ENCODE results near the gene AQP12A. TPM values are rescaled to one million over a fixed set of nuclear protein-coding genes. Genes with fewer than 3 reads are reported as not detected.

The AQP12A gene
- total RNA-seq, 5 donors from 2014 or later (not counting 1 experiment from before 2014, with no cell fraction given), result not detected

DNA sequence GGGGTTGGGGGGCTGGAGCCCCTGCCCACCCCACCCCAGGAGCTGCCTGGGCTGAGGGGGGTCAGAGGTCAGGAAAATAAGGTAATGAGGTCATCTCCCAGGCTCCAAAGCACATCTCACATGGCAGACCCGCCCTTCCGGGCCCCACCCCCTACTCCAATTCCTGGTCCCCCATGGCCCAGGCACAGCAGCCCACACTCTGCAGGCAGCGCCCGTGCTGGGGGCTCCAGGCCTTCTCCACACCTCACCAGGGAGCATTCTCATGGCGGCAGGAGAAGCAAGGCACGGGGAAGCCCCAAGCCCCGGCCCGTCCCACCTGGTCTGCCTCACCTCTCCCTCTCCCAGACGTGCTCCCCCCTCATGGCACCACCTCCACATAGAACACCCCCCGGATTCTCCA lies 43.8 kb downstream of the AQP12A start:
- ChIA-PET CTCF (no interaction called here), POLR2A (interaction anchor here in 1 of 2 donors (0.7 kb wide), 1 partner anchor 70 kb away, joined by 3 read pairs; no protein-coding TSS in a partner anchor)
- H3K4me1 ChIP-seq (ENCODE audit: control insufficient read depth in 1 of 2, extremely low read depth in 1 of 2, insufficient read depth in 2 of 2, low read length in 2 of 2), result peaks cover 0 to 9% of the 10 kb centered on the region in 2 experiments
- no peak for ATAC-seq (replicated peaks in 1 of 4)
- no peaks in the 10 kb centered on the region for H3K36me3 Mint-ChIP-seq
- peaks cover 0 to 32% of the 10 kb centered on the region in 2 experiments for H3K27me3 ChIP-seq (replicated peaks in 1 of 2; ENCODE audit: control insufficient read depth in 2 of 2, extremely low read depth in 1 of 2, insufficient read depth in 2 of 2, low read length in 1 of 2)
- no peaks in the 10 kb centered on the region for H3K9me3 ChIP-seq
- H3K9me3 Mint-ChIP-seq, result no peaks in the 10 kb centered on the region
- no peaks in the 10 kb centered on the region for H3K36me3 ChIP-seq (ENCODE audit: control insufficient read depth in 2 of 2, extremely low read depth in 1 of 2, insufficient read depth in 1 of 2, low read length in 1 of 2)
- DNase-seq, result no peak
- 83% methylated on average over 8 of the region's 10 CpGs for WGBS (ENCODE audit: insufficient coverage)
- H3K4me3 Mint-ChIP-seq, result no peak overlapping the region
- peaks cover 7 to 10% (median 7%) of the 10 kb centered on the region in 3 donors for H3K4me1 Mint-ChIP-seq
- H3K27me3 Mint-ChIP-seq, result peaks cover 0 to 2% of the 10 kb centered on the region in 2 donors
- H3K4me3 ChIP-seq (ENCODE audit: control insufficient read depth in 1 of 2, extremely low read depth in 1 of 2, low read length in 1 of 2), result no peak overlapping the region
- H3K27ac Mint-ChIP-seq, result no peak overlapping the region
- H3K27ac ChIP-seq (ENCODE audit: low read length), result no peak overlapping the region

DNA sequence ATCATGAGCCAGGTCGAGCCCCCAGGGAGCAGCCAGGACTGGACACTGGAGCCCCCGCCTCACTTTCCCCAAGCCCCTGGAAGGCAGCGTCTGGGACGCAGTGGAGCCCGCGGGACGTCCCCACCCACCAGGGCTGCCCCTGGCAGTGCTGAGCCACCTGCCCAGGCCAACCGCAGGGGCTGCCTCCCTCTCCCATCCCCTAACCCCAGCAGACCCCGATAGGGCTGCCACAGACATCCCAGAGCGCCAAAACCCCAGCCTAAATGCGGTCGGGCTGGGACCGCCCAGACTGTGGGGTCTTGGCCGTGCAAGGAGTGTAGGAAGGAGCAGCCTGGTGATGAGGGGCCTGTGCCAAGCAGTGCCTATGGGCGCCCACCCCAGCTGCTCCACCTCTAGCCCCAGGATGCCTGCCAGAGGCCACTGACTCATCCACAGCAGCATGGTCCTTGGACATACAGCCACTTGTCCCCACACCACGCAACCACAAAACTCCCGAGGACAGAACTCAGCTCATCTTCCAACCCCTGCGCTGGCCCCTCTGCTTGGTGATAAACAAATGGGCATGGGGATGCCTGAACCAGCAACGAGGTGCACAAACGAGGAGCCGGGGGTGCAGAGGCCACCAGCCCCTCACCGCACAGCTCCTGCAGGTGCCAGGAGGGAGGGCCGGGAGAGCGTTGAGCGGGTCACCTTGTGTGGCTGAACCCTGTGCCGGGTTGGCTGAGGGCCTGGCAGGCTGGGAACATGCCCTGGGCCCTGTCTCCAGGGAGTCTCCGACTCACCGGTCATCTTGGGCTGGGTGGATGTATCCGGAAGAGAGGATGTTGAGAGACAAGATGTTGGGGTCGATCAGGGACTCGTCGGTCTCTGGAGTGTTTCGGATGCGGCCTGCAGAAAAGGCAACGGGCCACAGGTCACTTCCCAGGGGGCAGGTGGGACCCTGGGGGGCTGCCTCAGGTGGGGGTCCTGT lies 44.9 kb downstream of the AQP12A start:
- ChIA-PET CTCF (no interaction called here), POLR2A (interaction anchor here in 1 of 2 donors (0.7 kb wide), 1 partner anchor 71 kb away, joined by 3 read pairs; no protein-coding TSS in a partner anchor)
- H3K36me3 ChIP-seq (ENCODE audit: control insufficient read depth in 2 of 2, extremely low read depth in 1 of 2, insufficient read depth in 1 of 2, low read length in 1 of 2), result no peaks in the 10 kb centered on the region
- DNase-seq, result no peak
- peaks cover 0 to 9% of the 10 kb centered on the region in 2 experiments for H3K4me1 ChIP-seq (ENCODE audit: control insufficient read depth in 1 of 2, extremely low read depth in 1 of 2, insufficient read depth in 2 of 2, low read length in 2 of 2)
- no peak overlapping the region for H3K27ac ChIP-seq (ENCODE audit: low read length)
- Mint-ChIP-seq H3K4me1 (peaks cover 7 to 10% (median 7%) of the 10 kb centered on the region in 3 donors), H3K9me3 (no peaks in the 10 kb centered on the region), H3K27me3 (peaks cover 0 to 2% of the 10 kb centered on the region in 2 donors), H3K4me3 (no peak overlapping the region), H3K27ac (no peak overlapping the region), H3K36me3 (no peaks in the 10 kb centered on the region)
- H3K9me3 ChIP-seq, result no peaks in the 10 kb centered on the region
- no peak for ATAC-seq (replicated peaks in 1 of 4)
- peaks cover 0 to 23% of the 10 kb centered on the region in 2 experiments for H3K27me3 ChIP-seq (replicated peaks in 1 of 2; ENCODE audit: control insufficient read depth in 2 of 2, extremely low read depth in 1 of 2, insufficient read depth in 2 of 2, low read length in 1 of 2)
- H3K4me3 ChIP-seq (ENCODE audit: control insufficient read depth in 1 of 2, extremely low read depth in 1 of 2, low read length in 1 of 2), result no peak overlapping the region
- 78% methylated on average over 25 of the region's 35 CpGs for WGBS (ENCODE audit: insufficient coverage)

DNA sequence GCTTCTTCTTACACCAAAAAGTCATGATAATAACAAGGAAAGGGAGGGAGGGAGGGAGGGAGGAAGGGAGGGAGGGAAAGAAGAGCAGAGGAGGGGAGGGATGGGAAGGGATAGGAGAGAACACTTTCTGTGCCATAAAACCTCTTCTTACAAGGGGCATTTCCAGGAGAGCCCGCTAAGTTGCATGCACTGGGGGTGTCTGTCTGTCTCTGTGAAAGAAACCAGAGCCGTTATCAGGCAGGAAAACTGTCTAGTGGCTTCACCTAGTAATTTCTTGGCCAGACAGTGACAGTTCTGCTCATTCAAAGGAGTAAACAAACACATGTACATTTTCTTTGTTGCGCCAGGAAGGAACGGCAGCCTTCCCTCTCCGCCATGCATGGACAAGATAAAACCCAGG lies 45.8 kb downstream of the AQP12A start:
- Mint-ChIP-seq H3K9me3 (no peaks in the 10 kb centered on the region), H3K36me3 (no peaks in the 10 kb centered on the region), H3K4me3 (no peak overlapping the region), H3K27me3 (peaks cover 0 to 2% of the 10 kb centered on the region in 2 donors), H3K27ac (no peak overlapping the region), H3K4me1 (peaks cover 7 to 10% (median 7%) of the 10 kb centered on the region in 3 donors)
- Histone ChIP-seq H3K27ac (ENCODE audit: low read length) (no peak overlapping the region), H3K4me1 (ENCODE audit: control insufficient read depth in 1 of 2, extremely low read depth in 1 of 2, insufficient read depth in 2 of 2, low read length in 2 of 2) (peaks cover 0 to 9% of the 10 kb centered on the region in 2 experiments), H3K27me3 (replicated peaks in 1 of 2; ENCODE audit: control insufficient read depth in 2 of 2, extremely low read depth in 1 of 2, insufficient read depth in 2 of 2, low read length in 1 of 2) (peaks cover 0 to 23% of the 10 kb centered on the region in 2 experiments), H3K9me3 (no peaks in the 10 kb centered on the region), H3K36me3 (ENCODE audit: control insufficient read depth in 2 of 2, extremely low read depth in 1 of 2, insufficient read depth in 1 of 2, low read length in 1 of 2) (no peaks in the 10 kb centered on the region), H3K4me3 (ENCODE audit: control insufficient read depth in 1 of 2, extremely low read depth in 1 of 2, low read length in 1 of 2) (no peak overlapping the region)
- WGBS (ENCODE audit: insufficient coverage), result 73% methylated on average over 5 of the region's 5 CpGs
- ATAC-seq (replicated peaks in 1 of 4), result no peak
- DNase-seq, result no peak
- ChIA-PET CTCF (no interaction called here), POLR2A (no interaction called here)

DNA sequence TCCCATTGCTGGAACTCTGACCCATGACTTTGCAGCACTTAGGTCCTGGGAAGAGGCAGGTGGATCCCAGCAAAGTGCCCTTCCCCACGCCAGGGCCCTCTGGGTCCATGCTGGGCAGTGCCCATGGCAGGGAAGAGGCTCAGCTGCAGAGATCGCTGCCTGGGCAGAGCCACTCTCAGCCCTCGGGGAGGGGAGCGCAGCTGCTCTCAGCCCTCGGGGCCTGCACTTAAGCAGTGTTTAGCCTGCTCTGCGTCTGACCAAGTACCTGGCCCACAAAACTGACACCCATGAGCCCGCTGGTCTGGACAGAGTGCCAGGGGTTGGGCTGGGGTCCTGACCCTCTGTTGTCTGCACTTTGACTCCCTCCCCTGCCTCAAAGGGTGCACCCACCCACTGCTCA lies 46.3 kb downstream of the AQP12A start:
- peaks cover 0 to 23% of the 10 kb centered on the region in 2 experiments for H3K27me3 ChIP-seq (replicated peaks in 1 of 2; ENCODE audit: control insufficient read depth in 2 of 2, extremely low read depth in 1 of 2, insufficient read depth in 2 of 2, low read length in 1 of 2)
- no peak overlapping the region for H3K27ac ChIP-seq (ENCODE audit: low read length)
- H3K36me3 ChIP-seq (ENCODE audit: control insufficient read depth in 2 of 2, extremely low read depth in 1 of 2, insufficient read depth in 1 of 2, low read length in 1 of 2), result no peaks in the 10 kb centered on the region
- Mint-ChIP-seq H3K36me3 (no peaks in the 10 kb centered on the region), H3K27ac (no peak overlapping the region), H3K27me3 (peaks cover 0 to 2% of the 10 kb centered on the region in 2 donors), H3K4me3 (no peak overlapping the region), H3K9me3 (no peaks in the 10 kb centered on the region), H3K4me1 (peaks cover 7 to 10% (median 7%) of the 10 kb centered on the region in 3 donors)
- no peak overlapping the region for H3K4me3 ChIP-seq (ENCODE audit: control insufficient read depth in 1 of 2, extremely low read depth in 1 of 2, low read length in 1 of 2)
- H3K4me1 ChIP-seq (ENCODE audit: control insufficient read depth in 1 of 2, extremely low read depth in 1 of 2, insufficient read depth in 2 of 2, low read length in 2 of 2), result peaks cover 0 to 9% of the 10 kb centered on the region in 2 experiments
- no peak for DNase-seq
- ChIA-PET POLR2A (no interaction called here), CTCF (no interaction called here)
- ATAC-seq (replicated peaks in 1 of 4), result no peak
- 78% methylated on average over 7 of the region's 7 CpGs for WGBS (ENCODE audit: insufficient coverage)
- no peaks in the 10 kb centered on the region for H3K9me3 ChIP-seq

DNA sequence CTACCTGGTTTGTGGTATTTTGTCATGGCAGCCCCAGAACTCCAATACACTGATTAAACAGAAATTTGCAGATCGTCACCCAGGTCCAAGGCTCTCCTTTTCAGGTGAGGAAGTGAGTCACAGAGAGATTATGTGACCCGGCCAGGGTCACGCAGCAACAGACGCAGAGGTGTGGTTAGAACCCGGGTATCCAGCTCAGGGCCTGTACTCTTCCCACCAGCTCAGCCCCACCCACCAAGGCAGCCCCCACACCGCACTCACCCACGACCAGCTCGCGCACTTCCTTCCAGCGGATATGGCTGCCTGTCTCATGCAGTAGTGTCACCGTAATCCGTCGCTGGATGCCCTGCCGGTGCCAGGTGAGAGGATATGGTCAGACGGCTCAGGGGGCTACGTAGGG lies 48.1 kb downstream of the AQP12A start:
- no peaks in the 10 kb centered on the region for H3K9me3 ChIP-seq
- H3K36me3 ChIP-seq (ENCODE audit: control insufficient read depth in 2 of 2, extremely low read depth in 1 of 2, insufficient read depth in 1 of 2, low read length in 1 of 2), result no peaks in the 10 kb centered on the region
- 38% methylated on average over 11 of the region's 16 CpGs for WGBS (ENCODE audit: insufficient coverage)
- Mint-ChIP-seq H3K4me3 (peak overlapping the region in 2 of 3 donors; percentile 34 to 55), H3K27ac (peak overlapping the region in 1 of 2 donors; percentile 39), H3K4me1 (peaks cover 7 to 10% (median 7%) of the 10 kb centered on the region in 3 donors), H3K36me3 (no peaks in the 10 kb centered on the region), H3K9me3 (no peaks in the 10 kb centered on the region), H3K27me3 (peaks cover 0 to 2% of the 10 kb centered on the region in 2 donors)
- H3K4me1 ChIP-seq (ENCODE audit: control insufficient read depth in 1 of 2, extremely low read depth in 1 of 2, insufficient read depth in 2 of 2, low read length in 2 of 2), result peaks cover 0 to 9% of the 10 kb centered on the region in 2 experiments
- H3K27ac ChIP-seq (ENCODE audit: low read length), result peak overlapping the region; percentile 34
- DNase-seq (peak in 33 of 35 experiments; percentile 3 to 47 (median 29)), ATAC-seq (replicated peaks in 1 of 4) (peak; percentile 59 to 92 (median 66))
- ChIA-PET POLR2A (no interaction called here), CTCF (no interaction called here)
- H3K4me3 ChIP-seq (ENCODE audit: control insufficient read depth in 1 of 2, extremely low read depth in 1 of 2, low read length in 1 of 2), result peak overlapping the region in 1 of 2 donors; percentile 1
- H3K27me3 ChIP-seq (replicated peaks in 1 of 2; ENCODE audit: control insufficient read depth in 2 of 2, extremely low read depth in 1 of 2, insufficient read depth in 2 of 2, low read length in 1 of 2), result peaks cover 0 to 22% of the 10 kb centered on the region in 2 experiments

DNA sequence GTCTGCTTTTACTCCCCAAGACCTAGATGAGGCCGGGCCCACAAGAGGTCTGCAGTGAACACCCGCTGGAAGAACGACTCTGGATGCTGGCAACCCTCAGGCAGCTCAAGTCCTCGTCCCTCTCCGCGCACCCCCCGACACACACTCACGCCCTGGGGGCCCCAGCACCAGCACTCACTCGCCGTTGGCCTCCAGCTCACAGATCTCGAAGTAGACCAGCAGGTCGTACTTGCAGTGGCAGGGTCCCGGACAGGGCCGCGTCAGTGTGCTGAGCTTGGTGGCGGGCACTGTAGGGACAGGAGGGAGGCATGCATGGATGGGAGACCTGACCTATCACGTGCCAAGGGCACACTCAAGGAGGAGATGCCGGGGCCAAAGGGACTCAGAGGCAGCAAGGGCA lies 49.4 kb downstream of the AQP12A start:
- Mint-ChIP-seq H3K4me3 (no peak overlapping the region), H3K36me3 (no peaks in the 10 kb centered on the region), H3K27me3 (peaks cover 0 to 2% of the 10 kb centered on the region in 2 donors), H3K4me1 (peaks cover 7 to 10% (median 7%) of the 10 kb centered on the region in 3 donors), H3K9me3 (no peaks in the 10 kb centered on the region), H3K27ac (no peak overlapping the region)
- H3K27me3 ChIP-seq (replicated peaks in 1 of 2; ENCODE audit: control insufficient read depth in 2 of 2, extremely low read depth in 1 of 2, insufficient read depth in 2 of 2, low read length in 1 of 2), result peaks cover 0 to 13% of the 10 kb centered on the region in 2 experiments
- H3K36me3 ChIP-seq (ENCODE audit: control insufficient read depth in 2 of 2, extremely low read depth in 1 of 2, insufficient read depth in 1 of 2, low read length in 1 of 2), result no peaks in the 10 kb centered on the region
- ATAC-seq (replicated peaks in 1 of 4), result no peak
- peaks cover 0 to 9% of the 10 kb centered on the region in 2 experiments for H3K4me1 ChIP-seq (ENCODE audit: control insufficient read depth in 1 of 2, extremely low read depth in 1 of 2, insufficient read depth in 2 of 2, low read length in 2 of 2)
- ChIA-PET POLR2A (interaction anchor here in 1 of 2 donors (0.7 kb wide), 1 partner anchor 482 kb away, joined by 3 read pairs; no protein-coding TSS in a partner anchor), CTCF (no interaction called here)
- no peak overlapping the region for H3K27ac ChIP-seq (ENCODE audit: low read length)
- 91% methylated on average over 11 of the region's 18 CpGs for whole genome bisulfite sequencing (ENCODE audit: insufficient coverage)
- no peaks in the 10 kb centered on the region for H3K9me3 ChIP-seq
- no peak overlapping the region for H3K4me3 ChIP-seq (ENCODE audit: control insufficient read depth in 1 of 2, extremely low read depth in 1 of 2, low read length in 1 of 2)
- no peak for DNase-seq

Data from T-cell (primary cell).